ENCODE results near the gene R3HDM2.
A peak's percentile ranks its signal among the peaks of the same experiment; 100 is the strongest.

The R3HDM2 gene

GRCh38 chr12:57229046-57229633, 201.7 kb downstream of the R3HDM2 start:
- Histone ChIP-seq H3K4me1 (peaks cover 66 to 94% (median 90%) of the 10 kb centered on the region in 10 experiments), H3K9me3 (replicated peaks in 1 of 11) (no peaks in the 10 kb centered on the region), H4K20me1 (peaks cover 5 to 62% (median 45%) of the 10 kb centered on the region in 11 experiments; a peak in 21 of 22 replicates), H3K9ac (peak overlapping the region; percentile 79 to 89 (median 86); a peak in 21 of 22 replicates), H3K27ac (peak overlapping the region; percentile 75 to 87 (median 83); a peak in 21 of 22 replicates), H3K4me2 (peak overlapping the region; percentile 97 to 100 (median 99)), H3K4me3 (peak overlapping the region; percentile 60 to 95 (median 80)), H3K36me3 (peaks cover 29 to 37% (median 35%) of the 10 kb centered on the region in 11 experiments), H3K27me3 (peaks cover 35 to 59% (median 52%) of the 10 kb centered on the region in 11 experiments)
- no peak for TF ChIP-seq Cebpa-rat (IDR thresholded peaks at IDR 0.05)

GRCh38 chr12:57227315-57228115, 203.3 kb downstream of the R3HDM2 start:
- Histone ChIP-seq H3K9ac (peak overlapping the region in 4 of 11 experiments; percentile 36 to 53 (median 50); a peak in 7 of 22 replicates), H3K4me3 (peak overlapping the region; percentile 29 to 62 (median 48); a peak in 16 of 20 replicates), H3K4me2 (peak overlapping the region; percentile 85 to 100 (median 99)), H3K27me3 (peaks cover 47 to 59% (median 54%) of the 10 kb centered on the region in 11 experiments), H3K9me3 (replicated peaks in 1 of 11) (no peaks in the 10 kb centered on the region), H4K20me1 (peaks cover 0 to 62% (median 42%) of the 10 kb centered on the region in 11 experiments; a peak in 21 of 22 replicates), H3K4me1 (peaks cover 50 to 94% (median 86%) of the 10 kb centered on the region in 10 experiments), H3K27ac (no peak overlapping the region), H3K36me3 (peaks cover 13 to 21% (median 19%) of the 10 kb centered on the region in 11 experiments)
- TF ChIP-seq Cebpa-rat (IDR thresholded peaks at IDR 0.05): no peak

- H3K4me2 ChIP-seq: peak overlapping the region; percentile 85 to 100 (median 99)
- H3K27me3 ChIP-seq: peaks cover 54 to 63% (median 60%) of the 10 kb centered on the region in 11 experiments
- no peak overlapping the region for H3K27ac ChIP-seq
- TF ChIP-seq Cebpa-rat (IDR thresholded peaks at IDR 0.05): no peak
- peaks cover 0 to 62% (median 36%) of the 10 kb centered on the region in 11 experiments; a peak in 21 of 22 replicates for H4K20me1 ChIP-seq
- peaks cover 44 to 87% (median 79%) of the 10 kb centered on the region in 10 experiments for H3K4me1 ChIP-seq
- H3K9ac ChIP-seq: peak overlapping the region in 4 of 11 experiments; percentile 36 to 53 (median 50); a peak in 7 of 22 replicates
- peaks cover 5 to 13% (median 11%) of the 10 kb centered on the region in 11 experiments for H3K36me3 ChIP-seq
- H3K9me3 ChIP-seq (replicated peaks in 1 of 11): no peaks in the 10 kb centered on the region
- peak overlapping the region; percentile 29 to 62 (median 48); a peak in 16 of 20 replicates for H3K4me3 ChIP-seq
Observed at GRCh38 chr12:57226588-57227314, 204.1 kb downstream of the R3HDM2 start.

- Histone ChIP-seq H3K4me2 (peak overlapping the region in 9 of 11 experiments; percentile 18 to 100 (median 52); a peak in 15 of 22 replicates), H3K4me1 (peaks cover 39 to 77% (median 71%) of the 10 kb centered on the region in 10 experiments)
Observed at GRCh38 chr12:57225680-57226210, 205.1 kb downstream of the R3HDM2 start.

GRCh38 chr12:57224973-57225679, 205.7 kb downstream of the R3HDM2 start:
- no peak overlapping the region for H3K9ac ChIP-seq

More at GRCh38 chr12:57225680-57226210, 205.1 kb downstream of the R3HDM2 start:
- no peak for TF ChIP-seq Cebpa-rat (IDR thresholded peaks at IDR 0.05)
- H3K9me3 ChIP-seq (replicated peaks in 1 of 11): no peaks in the 10 kb centered on the region
- no peak overlapping the region for H3K9ac ChIP-seq
- peaks cover 0 to 62% (median 36%) of the 10 kb centered on the region in 11 experiments; a peak in 18 of 22 replicates for H4K20me1 ChIP-seq
- peaks cover 0 to 3% (median under 1%) of the 10 kb centered on the region in 11 experiments; a peak in 8 of 22 replicates for H3K36me3 ChIP-seq
- H3K4me3 ChIP-seq: no peak overlapping the region
- peaks cover 64 to 73% (median 70%) of the 10 kb centered on the region in 11 experiments for H3K27me3 ChIP-seq
- H3K27ac ChIP-seq: no peak overlapping the region

GRCh38 chr12:57224278-57224972, 206.4 kb downstream of the R3HDM2 start:
- Histone ChIP-seq H3K4me3 (no peak overlapping the region), H3K4me1 (peaks cover 33 to 69% (median 63%) of the 10 kb centered on the region in 10 experiments), H3K27me3 (peaks cover 78 to 87% (median 83%) of the 10 kb centered on the region in 11 experiments), H3K36me3 (no peaks in the 10 kb centered on the region), H4K20me1 (peaks cover 0 to 61% (median 38%) of the 10 kb centered on the region in 11 experiments; a peak in 16 of 22 replicates), H3K9me3 (replicated peaks in 1 of 11) (no peaks in the 10 kb centered on the region), H3K4me2 (peak overlapping the region in 9 of 11 experiments; percentile 28 to 100 (median 52); a peak in 13 of 22 replicates), H3K27ac (no peak overlapping the region), H3K9ac (no peak overlapping the region)
- TF ChIP-seq Cebpa-rat (IDR thresholded peaks at IDR 0.05): no peak

More at GRCh38 chr12:57224973-57225679, 205.7 kb downstream of the R3HDM2 start:
- Histone ChIP-seq H3K27ac (no peak overlapping the region), H4K20me1 (peaks cover 0 to 58% (median 33%) of the 10 kb centered on the region in 11 experiments; a peak in 18 of 22 replicates), H3K9me3 (replicated peaks in 1 of 11) (no peaks in the 10 kb centered on the region), H3K4me2 (peak overlapping the region; percentile 18 to 100 (median 38); a peak in 20 of 22 replicates), H3K36me3 (no peaks in the 10 kb centered on the region), H3K4me3 (no peak overlapping the region; a peak in 1 of 20 replicates), H3K27me3 (peaks cover 71 to 80% (median 76%) of the 10 kb centered on the region in 11 experiments), H3K4me1 (peaks cover 33 to 70% (median 65%) of the 10 kb centered on the region in 10 experiments)
- TF ChIP-seq Cebpa-rat (IDR thresholded peaks at IDR 0.05): no peak
